Measurements from ENCODE around the gene OLA1.

OLA1 gene

GRCh38 chr2:174063492-174064092, 184.7 kb downstream of the OLA1 start:
- no peak for DNase-seq (ENCODE audit: low read depth)

DNA sequence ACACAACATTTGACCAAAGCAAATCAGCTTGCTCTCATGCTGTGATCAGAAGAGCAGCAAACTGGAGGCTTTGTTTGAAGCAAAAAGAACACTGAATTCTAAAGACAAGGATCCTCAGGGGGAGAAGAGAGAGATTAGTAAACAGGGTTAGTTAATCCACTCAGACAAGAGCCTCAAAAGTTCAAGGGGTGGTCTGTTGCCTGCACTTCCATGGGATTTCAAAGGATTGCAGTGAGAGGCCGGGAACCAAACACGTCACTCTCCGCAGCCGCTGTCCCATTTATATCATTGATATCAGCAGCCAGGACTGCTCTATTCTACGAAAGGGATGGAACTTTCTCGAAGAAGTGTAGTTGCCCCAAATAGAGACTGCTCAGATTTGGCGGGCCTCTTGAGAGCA, 185.4 kb downstream of the OLA1 start:
- no peak for DNase-seq (ENCODE audit: low read depth)

DNA sequence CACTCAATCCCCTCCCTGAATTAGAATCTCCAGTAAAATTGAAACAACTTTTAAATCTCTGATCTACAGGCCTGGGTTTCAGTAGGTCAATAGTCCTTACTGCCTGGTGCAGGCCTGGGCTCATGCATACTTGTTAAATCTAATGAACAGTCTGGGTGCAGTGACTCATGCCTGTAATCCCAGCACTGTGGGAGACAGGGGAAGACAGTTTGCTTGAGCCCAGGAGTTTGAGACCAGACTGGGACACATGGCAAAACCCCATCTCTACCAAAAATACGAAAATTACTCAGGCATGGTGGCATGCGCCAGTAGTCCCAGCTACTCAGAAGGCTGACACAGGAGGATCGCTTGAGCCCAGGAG, 188.5 kb downstream of the OLA1 start:
- no peak for DNase-seq (ENCODE audit: low read depth)

DNA sequence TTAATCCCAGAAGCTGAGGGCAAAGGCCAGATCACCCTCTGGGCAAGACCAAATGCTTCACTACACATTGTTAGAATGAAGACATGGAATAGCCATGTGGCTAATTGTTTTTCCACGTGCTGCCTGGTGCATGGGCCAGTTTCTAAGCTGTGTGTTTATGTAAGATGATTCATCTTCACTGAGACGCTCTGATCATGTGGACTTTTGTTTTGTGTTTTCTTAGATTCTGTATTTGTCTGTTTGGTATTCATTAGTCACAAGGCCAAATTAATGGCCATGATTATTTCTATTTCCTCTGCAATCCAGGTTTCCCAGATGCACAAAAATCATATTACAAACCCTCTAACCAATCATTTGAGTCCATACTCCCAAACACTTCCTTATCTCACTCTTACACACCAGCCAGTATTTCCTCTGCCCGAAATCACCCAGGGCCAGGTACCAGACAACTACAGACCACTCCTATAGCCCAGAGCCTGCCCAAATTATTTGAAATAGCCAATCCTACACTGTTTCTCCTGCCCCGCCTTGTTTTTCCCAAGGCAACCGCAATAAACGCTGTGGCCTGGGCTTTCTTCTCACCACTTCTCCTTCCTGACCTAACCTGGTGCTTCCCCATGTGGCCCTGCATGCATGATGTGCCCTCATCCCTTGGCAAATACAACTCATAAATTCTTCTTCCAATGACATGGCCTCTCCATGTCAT, 189.0 kb downstream of the OLA1 start:
- DNase-seq (ENCODE audit: low read depth), result no peak

DNA sequence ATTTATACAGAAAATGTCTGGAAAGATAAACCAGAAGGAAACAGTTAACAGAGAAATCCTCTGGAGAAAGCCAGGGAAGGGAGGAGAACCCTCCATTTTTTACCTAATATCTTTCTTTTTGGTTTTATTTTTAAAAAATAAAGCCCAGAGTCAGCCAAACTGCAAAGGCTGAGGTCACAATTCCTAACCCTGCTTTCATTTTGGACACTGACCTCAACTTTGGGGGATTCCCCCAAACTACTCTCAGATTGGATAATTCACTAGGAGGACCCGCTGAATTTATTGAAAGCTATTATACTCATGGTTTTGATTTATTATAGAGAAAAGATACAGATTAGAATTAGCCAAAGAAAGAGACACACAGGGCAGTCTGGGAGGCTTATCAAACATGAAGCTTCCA, 189.9 kb downstream of the OLA1 start:
- no peak for DNase-seq (ENCODE audit: low read depth)

- no peak for DNase-seq (ENCODE audit: low read depth)
These were observed 190.3 kb downstream of the OLA1 start for GRCh38 chr2:174058026-174058425.

DNA sequence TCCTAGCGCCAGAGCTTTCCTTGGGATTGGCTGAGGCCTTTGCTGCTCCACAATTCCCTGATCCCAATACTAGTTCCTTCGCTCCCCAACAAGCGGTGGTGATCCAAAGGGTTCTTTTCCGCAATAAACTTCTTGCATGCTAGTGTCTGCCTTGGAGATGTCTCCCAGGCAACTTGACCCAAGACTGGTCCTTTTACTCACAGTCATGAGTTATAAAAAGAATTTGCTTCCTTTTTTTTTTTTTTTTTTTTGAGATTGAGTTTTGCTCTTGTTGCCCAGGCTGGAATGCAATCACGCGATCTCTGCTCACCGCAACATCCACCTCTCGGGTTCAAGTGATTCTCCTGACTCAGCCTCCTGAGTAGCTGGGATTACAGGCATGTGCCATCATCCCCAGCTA, 193.4 kb downstream of the OLA1 start:
- DNase-seq (ENCODE audit: low read depth), result no peak

- no peak for DNase-seq (ENCODE audit: low read depth)
These were observed 194.8 kb downstream of the OLA1 start for GRCh38 chr2:174053355-174054151.

DNA sequence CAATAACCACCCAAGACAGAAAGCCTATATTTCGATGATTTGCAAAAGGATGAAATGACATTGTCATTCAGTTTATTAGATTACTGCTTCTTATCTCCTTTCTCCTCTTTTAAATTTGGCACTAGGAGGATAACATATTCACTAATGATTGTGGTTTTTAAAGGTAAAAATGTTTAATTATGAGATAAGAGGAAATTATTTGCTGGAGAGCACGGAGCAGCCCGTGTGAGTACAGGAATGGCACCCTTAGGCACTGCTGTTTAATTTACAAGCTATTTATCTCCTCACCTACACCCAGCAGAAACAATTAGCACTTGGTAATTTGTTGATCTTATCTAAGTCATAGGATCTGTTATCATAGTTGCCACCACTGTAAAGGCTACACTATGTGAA, 195.8 kb downstream of the OLA1 start:
- no peak for DNase-seq (ENCODE audit: low read depth)

- peak; percentile 49 for DNase-seq (ENCODE audit: low read depth)
These were observed 196.4 kb downstream of the OLA1 start for GRCh38 chr2:174051741-174052583.

DNA sequence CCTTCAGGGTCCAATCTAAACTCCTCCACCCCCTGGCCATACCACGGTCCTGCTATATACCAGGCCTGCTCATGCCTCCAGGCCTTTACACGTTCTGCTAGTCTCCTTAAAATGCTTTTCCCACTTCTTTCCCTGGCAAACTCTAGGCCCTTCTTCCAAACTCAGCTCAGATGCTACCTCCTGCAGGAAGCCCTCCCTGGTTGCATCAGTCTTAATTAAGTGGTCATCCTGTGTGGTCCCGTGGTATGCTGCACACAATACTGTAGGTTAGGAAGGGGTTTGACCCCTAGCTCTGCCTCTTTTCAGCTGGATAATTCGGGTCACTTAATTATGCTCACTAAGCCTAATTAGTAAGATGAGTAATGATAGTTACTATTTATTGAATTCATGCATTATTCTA, 197.3 kb downstream of the OLA1 start:
- DNase-seq (ENCODE audit: low read depth), result no peak

DNA sequence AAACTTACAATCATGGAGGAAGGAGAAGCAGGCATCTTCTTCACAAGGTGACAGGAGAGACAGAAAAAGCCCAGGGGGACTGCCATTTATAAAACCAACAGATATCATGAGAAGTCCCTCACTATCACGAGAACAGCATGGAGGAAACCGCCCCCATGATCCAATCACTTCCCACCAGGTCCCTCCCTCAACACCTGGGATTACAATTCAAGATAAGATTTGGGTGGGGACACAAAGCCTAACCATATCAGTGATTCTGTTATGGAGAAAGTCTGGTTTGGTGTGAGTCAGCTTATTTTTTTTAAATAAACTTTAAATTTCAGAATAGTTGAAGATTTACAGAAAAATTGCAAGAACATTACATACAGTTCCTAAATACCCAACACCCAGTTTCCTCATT, 198.4 kb downstream of the OLA1 start:
- DNase-seq (ENCODE audit: low read depth), result no peak

- DNase-seq (ENCODE audit: low read depth), result no peak
These were observed 200.1 kb downstream of the OLA1 start for GRCh38 chr2:174048243-174048642.

- DNase-seq (ENCODE audit: low read depth), result no peak
These were observed 200.6 kb downstream of the OLA1 start for GRCh38 chr2:174047746-174048145.

DNA sequence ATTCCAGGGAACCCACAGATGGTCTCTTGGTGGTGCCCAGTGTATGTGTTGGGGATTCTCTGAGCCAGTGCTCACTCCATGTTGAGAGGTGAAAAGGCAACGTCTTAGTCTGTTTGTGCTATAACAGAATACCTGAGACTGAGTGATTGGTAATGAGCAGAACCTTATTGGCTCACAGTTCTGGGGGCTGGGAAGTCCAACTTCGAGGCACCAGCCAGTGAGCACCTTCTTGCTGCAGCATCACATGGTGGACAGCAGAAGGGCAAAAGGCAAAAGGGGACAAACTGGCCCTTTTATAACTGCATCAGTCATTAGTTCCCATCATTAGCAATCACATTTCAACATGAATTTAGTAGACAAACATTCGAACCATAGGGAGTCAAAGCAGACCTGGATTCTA, 202.2 kb downstream of the OLA1 start:
- DNase-seq (ENCODE audit: low read depth), result no peak

GRCh38 chr2:174044556-174044955, 203.8 kb downstream of the OLA1 start:
- DNase-seq (ENCODE audit: low read depth), result no peak

GRCh38 chr2:174040417-174040701, 208.0 kb downstream of the OLA1 start:
- no peak for DNase-seq (ENCODE audit: low read depth)

DNA sequence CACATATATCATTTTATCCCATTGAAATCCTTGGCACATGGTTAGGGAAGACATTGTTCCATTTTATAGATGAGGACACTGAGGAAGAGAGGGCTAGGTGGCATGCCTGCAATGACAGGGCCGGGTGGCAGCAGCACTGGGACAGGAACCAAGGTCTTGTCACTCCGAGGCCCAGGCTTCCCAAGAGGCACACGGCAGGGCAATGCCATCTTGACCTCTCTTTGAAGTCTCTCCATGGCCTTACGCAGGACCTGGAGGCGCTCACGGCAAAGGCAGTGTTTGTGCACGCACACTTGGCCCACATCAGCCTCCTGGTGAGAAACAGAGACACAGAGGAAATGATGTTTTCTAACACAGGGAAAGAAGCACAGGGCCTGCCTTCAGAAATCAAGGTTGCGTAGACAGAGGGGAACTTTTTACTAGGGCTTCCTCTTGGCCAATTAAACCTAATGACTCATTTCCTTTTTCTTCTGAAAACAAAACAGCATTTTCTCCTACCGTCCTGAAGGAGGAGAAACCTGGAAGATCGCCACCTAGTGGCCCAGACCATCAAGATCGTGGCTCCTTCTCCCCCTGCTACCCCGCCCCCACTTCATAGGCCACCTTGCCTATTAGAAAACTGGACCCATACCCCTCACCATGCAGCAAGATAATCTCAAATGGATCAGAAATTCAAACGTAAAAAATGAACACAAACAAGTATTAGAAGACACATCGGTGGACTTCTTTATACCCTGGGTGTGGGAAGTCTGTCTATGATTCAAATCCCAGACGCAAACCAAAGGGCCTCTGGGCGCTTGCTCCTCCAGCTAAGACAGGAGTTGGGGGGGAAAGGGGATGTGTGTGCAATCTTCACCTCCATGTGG, 208.5 kb downstream of the OLA1 start:
- peak; percentile 90 for DNase-seq (ENCODE audit: low read depth)

DNA sequence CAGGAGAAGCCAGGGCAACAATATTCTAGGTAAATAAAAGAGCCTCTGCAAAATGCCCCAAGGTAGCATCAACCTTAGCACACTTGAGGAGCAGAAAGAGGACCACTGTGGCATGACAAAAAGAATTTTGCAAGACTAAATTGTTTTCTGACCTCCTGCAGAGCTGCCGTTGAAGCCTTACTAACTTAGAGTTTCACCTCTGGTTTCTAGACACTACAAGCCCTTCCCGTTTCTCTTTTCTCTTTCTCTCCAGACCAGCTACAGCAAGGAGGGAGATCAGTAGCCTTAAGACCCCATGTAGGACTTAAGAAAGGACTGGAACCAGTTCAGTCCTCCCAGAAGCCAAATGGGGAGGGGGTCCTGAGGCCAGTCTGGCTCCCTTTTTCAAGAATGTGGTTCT, 209.9 kb downstream of the OLA1 start:
- DNase-seq (ENCODE audit: low read depth), result no peak

DNA sequence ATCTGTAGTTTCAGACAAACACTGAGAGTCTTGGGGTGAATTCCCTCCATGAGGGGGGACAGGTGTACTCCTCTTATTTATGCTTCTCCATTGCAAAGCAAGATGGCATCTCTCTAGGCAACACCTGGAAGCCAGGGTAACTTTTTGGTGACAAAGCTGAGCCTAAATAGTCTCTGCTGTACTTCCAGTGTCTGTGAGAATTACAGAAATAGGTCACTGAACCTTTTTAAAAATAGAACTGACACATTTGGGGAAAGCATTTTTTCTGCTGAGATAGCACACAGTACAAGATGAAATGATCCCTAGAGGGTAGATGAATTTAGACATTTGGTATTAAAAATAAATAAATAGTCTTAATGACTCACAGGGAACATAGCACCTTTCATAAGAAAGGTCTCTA, 211.5 kb downstream of the OLA1 start:
- no peak for DNase-seq (ENCODE audit: low read depth)

DNA sequence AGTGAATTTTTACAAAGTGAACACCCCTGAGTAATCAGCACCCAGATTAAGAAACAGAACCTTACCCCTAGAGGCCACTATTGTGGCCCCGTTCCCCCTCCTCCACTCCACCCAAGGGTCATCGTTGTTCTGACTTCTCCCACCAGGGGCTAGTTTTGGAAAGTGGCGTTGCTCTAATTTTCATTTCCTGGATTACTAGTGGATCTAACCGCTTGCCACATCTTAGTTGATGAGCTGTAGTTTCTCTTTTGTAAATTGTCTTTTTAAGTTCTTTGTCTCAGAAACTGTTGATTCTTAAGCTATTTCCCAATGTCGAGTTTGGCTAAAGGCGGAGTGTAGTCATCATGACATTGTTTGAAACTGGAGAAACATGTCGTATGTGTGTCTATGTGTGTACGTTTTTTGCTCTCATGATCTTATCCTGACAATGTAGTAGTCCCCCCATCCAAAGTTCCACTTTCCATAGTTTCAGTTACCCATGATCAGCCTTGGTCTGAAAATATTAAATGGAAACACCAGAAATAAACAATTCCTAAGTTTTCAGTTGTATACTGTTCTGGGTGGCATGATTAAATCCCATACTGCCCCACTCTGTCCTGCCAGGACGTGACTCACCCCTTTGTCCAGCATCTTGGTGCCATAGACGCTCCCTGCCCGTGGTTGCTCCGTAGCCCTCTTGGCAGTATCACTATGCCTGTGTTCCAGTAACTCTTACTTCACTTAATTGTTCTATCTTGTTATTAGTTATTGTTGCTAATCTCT, 212.2 kb downstream of the OLA1 start:
- peak; percentile 64 for DNase-seq (ENCODE audit: low read depth)
